IPS-NIHi7 (cell line): ENCODE results near the gene MANSC4.
"Not testable (repeated sequence)": the region's sequence is repeated elsewhere in the genome, so short reads cannot be mapped to it uniquely, and the experiment has no call there.

Experiments
- DNase-seq: peaks from one replicate; pipeline ENCODE4 v3.0.0; 2012; ENCODE audit warnings: mixed read lengths; ENCODE audit errors: extremely low spot score

MANSC4 gene

GRCh38 chr12:27751386-27752047 lies 28.5 kb downstream of the MANSC4 start:
- DNase-seq, result no peak

DNA sequence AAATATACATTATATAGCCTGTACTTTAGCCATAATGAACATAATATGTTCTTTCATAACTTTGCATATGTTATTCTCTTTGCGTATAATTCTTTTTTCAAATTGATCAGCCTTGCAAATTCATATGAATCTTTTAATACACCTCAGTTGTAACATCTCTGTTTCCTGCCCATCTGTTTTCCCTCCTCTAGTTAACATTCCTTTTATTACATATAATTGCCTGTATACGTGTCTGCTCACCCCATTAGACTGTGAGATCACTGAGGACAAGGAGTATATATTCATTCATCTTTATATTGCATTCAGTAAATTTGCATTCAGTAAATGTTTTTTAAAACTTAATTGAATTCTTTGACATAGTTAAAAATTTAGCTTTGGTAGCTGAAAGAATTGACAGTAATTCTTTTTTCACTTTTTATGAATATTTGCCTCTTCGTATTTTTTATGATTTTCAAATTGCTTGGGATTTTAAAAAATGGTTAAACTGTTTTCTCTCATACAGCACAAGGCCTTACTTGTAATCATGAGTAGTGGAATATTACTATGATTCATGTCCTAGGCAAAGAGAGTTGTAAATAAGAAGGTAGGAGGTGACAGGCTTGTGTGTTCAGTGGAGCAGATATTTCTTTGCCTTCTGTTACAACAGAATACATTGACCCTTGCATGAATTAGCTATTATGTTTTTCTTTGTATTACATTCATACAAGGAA lies 32.8 kb downstream of the MANSC4 start:
- DNase-seq, result no peak

GRCh38 chr12:27745734-27746133 lies 34.3 kb downstream of the MANSC4 start:
- DNase-seq, result not testable (repeated sequence)

DNA sequence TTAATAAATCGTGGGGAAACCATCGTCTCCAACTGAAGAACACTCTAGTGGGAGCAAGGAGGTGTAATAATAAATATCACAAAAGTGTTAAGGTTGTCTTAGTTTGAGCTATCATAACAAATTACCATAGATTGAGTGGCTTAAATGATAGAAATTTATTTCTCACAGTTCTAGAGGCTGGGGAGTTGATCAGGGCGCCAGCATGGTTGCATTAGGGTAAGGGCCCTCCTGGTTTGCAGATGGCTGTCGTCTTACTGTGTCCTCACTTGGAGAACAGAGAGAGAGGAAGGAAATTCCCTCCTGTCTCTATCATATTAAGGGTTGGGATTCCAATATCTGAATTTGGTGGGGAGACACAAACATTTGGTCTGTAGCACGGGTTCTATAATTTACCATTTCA lies 36.4 kb downstream of the MANSC4 start:
- DNase-seq, result no peak

DNA sequence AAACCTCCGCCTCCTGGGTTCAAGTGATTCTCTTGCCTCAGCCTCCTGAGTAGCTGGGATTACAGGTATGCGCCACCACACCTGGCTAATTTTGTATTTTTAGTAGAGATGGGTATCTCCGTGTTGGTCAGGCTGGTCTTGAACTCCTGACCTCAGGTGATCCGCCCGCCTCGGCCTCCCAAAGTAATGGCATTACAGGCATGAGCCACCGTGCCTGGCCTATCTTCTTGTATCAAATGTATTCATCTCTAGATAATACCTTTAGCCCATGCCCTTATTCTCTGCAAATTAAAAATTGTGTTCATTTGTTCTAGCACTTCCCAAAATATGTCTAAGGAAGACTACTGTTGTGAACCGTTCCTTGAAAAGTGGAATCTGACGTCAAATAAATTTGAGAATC lies 45.7 kb downstream of the MANSC4 start:
- not testable (repeated sequence) for DNase-seq

GRCh38 chr12:27733791-27734190 lies 46.2 kb downstream of the MANSC4 start:
- DNase-seq, result no peak

DNA sequence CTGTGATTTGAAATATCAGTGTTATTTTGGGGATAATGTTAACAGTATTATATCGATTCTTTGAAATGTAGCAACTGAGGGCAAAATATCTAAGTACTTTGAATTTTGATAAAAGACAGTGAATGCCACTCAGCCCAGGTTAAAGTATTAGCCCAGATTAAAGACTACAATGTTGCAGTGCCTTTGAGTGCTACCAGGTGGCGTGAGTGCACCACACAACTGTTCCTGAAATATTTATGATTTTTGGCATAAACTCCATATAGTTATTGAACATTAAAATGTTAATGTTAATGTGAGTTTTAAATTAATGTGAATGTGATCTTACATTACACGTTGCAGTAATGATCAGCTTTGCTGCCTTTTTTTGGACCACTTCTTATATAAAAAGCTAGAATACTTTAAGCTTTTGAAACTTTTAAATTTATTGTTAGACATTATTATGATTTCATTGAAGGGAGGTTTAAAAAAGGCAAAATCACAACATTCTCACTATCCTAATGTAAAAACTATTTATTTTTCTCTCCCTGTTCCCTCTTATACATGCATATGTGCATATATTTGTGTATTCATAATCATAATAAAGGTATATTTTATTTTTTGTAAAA lies 46.9 kb downstream of the MANSC4 start:
- DNase-seq, result peak; percentile 33

GRCh38 chr12:27732281-27732680 lies 47.8 kb downstream of the MANSC4 start:
- DNase-seq, result peak; percentile 32

DNA sequence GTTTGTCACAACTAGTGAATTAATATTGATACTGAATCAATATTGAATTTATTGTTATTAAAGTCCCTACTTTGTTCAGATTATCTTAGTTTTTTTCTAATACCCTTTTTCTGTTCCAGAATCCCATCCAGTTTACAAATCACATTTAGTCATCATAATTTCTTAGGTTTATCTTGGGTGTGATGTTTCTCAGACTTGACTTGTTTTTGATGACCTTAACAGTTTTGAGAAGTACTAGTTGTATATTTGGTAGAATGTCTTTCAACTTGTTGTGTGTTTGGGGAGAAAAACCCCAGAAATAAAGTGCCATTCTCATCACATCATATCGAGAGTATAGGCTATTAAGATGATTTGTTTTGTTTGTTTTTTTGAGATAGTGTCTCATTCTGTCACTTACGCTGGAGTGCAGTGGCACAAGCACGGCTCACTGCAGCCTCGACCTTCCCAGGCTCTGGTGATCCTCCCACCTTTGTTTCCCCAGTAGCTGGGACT lies 49.9 kb downstream of the MANSC4 start:
- no peak for DNase-seq

- DNase-seq, result no peak
Measured at GRCh38 chr12:27723212-27723611, 56.8 kb downstream of the MANSC4 start.
